Measurements from ENCODE around the gene TFCP2L1.
"Not testable (repeated sequence)": the region's sequence is repeated elsewhere in the genome, so short reads cannot be mapped to it uniquely, and the experiment has no call there.

TFCP2L1 gene

GRCh38 chr2:121269436-121269835 lies 15.6 kb downstream of the TFCP2L1 start:
- H3K4me3 ChIP-seq (ENCODE audit: low read depth, low read length): not testable (repeated sequence)

GRCh38 chr2:121266543-121267106 lies 18.4 kb downstream of the TFCP2L1 start:
- H3K4me3 ChIP-seq (ENCODE audit: low read depth, low read length): no peak overlapping the region

- H3K4me3 ChIP-seq (ENCODE audit: low read depth, low read length): no peak overlapping the region
Measured at GRCh38 chr2:121263996-121264715, 20.8 kb downstream of the TFCP2L1 start.

GRCh38 chr2:121260370-121261154 lies 24.4 kb downstream of the TFCP2L1 start:
- no peak overlapping the region for H3K4me3 ChIP-seq (ENCODE audit: low read depth, low read length)

- no peak overlapping the region for H3K4me3 ChIP-seq (ENCODE audit: low read depth, low read length)
Measured at GRCh38 chr2:121258051-121258450, 27.0 kb downstream of the TFCP2L1 start.

GRCh38 chr2:121257480-121257840 lies 27.5 kb downstream of the TFCP2L1 start:
- H3K4me3 ChIP-seq (ENCODE audit: low read depth, low read length): no peak overlapping the region

GRCh38 chr2:121256720-121257479 lies 28.1 kb downstream of the TFCP2L1 start:
- H3K4me3 ChIP-seq (ENCODE audit: low read depth, low read length): no peak overlapping the region

GRCh38 chr2:121255358-121255757 lies 29.6 kb downstream of the TFCP2L1 start:
- H3K4me3 ChIP-seq (ENCODE audit: low read depth, low read length): no peak overlapping the region

- H3K4me3 ChIP-seq (ENCODE audit: low read depth, low read length): no peak overlapping the region
Measured at GRCh38 chr2:121254748-121255147, 30.3 kb downstream of the TFCP2L1 start.

GRCh38 chr2:121253674-121254240 lies 31.2 kb downstream of the TFCP2L1 start:
- H3K4me3 ChIP-seq (ENCODE audit: low read depth, low read length): no peak overlapping the region

GRCh38 chr2:121253021-121253673 lies 31.9 kb downstream of the TFCP2L1 start:
- H3K4me3 ChIP-seq (ENCODE audit: low read depth, low read length): no peak overlapping the region

GRCh38 chr2:121251497-121251896 lies 33.5 kb downstream of the TFCP2L1 start:
- H3K4me3 ChIP-seq (ENCODE audit: low read depth, low read length): no peak overlapping the region

GRCh38 chr2:121248766-121249343 lies 36.1 kb downstream of the TFCP2L1 start:
- no peak overlapping the region for H3K4me3 ChIP-seq (ENCODE audit: low read depth, low read length)

- H3K4me3 ChIP-seq (ENCODE audit: low read depth, low read length): no peak overlapping the region
Measured at GRCh38 chr2:121247971-121248370, 37.0 kb downstream of the TFCP2L1 start.

- no peak overlapping the region for H3K4me3 ChIP-seq (ENCODE audit: low read depth, low read length)
Measured at GRCh38 chr2:121247534-121247933, 37.5 kb downstream of the TFCP2L1 start.

- H3K4me3 ChIP-seq (ENCODE audit: low read depth, low read length): no peak overlapping the region
Measured at GRCh38 chr2:121246704-121247255, 38.2 kb downstream of the TFCP2L1 start.

- H3K4me3 ChIP-seq (ENCODE audit: low read depth, low read length): no peak overlapping the region
Measured at GRCh38 chr2:121245913-121246312, 39.1 kb downstream of the TFCP2L1 start.

GRCh38 chr2:121245120-121245820 lies 39.7 kb downstream of the TFCP2L1 start:
- H3K4me3 ChIP-seq (ENCODE audit: low read depth, low read length): no peak overlapping the region

- H3K4me3 ChIP-seq (ENCODE audit: low read depth, low read length): no peak overlapping the region
Measured at GRCh38 chr2:121244616-121245015, 40.4 kb downstream of the TFCP2L1 start.
